NK-92 (cell line): Measurements from ENCODE around the gene OVCA2.

Experiments
- DNase-seq: peaks from one replicate; lab custom pipeline; 2025; ENCODE audit not compliant: unreplicated experiment; lab: John Stamatoyannopoulos, UW

Gene OVCA2

GRCh38 chr17:2041561-2042389, at the start of gene OVCA2:
TSS of gene OVCA2 (plus strand) at chr17:2042022. CDS start at chr17:2042048, 26 bp downstream.
- DNase-seq, result peak; percentile 64

GRCh38 chr17:1992541-1992940, 49.3 kb upstream of the OVCA2 start:
- DNase-seq, result no peak

GRCh38 chr17:1994707-1995106, 47.1 kb upstream of the OVCA2 start:
- DNase-seq, result no peak

- DNase-seq, result no peak
These were observed 46.4 kb upstream of the OVCA2 start for GRCh38 chr17:1995321-1995892.

DNA sequence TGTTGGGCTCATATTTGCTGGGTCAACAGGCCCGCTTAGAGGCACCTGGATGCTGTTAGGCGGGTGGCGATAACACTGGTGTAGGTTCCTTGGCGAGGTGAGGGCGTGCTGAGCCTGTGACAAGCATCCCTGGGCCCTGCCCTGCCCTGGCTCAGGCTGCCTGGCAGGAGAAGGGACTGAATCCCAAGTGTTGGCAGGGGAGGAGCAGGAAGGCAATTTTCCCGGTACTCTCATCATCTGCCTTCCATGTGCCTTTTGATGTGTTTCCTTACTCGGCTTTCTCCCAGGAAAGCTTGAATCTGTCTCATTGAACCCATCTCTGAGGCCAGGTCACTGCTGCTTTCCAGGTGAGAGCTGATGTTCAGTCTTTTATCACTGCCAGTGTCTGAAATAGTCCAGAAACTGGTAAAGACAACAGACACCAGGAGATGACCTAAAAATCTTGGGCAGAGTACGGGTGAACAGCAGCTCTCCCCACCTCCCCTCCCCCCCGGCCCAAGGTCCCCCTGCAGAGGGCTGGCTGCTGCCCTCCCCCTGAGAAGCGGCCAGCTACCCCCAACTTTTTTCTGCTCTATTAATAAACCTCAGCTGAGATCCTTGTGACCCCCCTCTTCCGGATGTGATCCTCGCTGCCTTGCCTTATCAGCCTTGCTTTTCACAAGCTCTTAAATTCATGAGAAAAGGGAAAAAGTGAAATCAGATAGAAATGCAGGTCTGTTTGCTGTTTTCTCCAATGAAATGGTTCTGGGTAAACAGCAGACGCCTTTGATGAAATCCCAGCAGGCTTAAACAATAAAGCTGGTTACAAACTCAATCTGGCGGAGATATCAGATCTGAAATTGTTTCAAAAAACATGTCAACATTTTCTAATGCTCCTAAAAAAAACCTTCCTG, 45.7 kb upstream of the OVCA2 start:
- DNase-seq, result no peak

GRCh38 chr17:1996800-1997288, 45.0 kb upstream of the OVCA2 start:
- DNase-seq, result no peak

- DNase-seq, result no peak
These were observed 44.4 kb upstream of the OVCA2 start for GRCh38 chr17:1997289-1997926.

- DNase-seq, result no peak
These were observed 43.7 kb upstream of the OVCA2 start for GRCh38 chr17:1997927-1998742.

GRCh38 chr17:1999557-2000251, 42.1 kb upstream of the OVCA2 start:
- DNase-seq, result no peak

- no peak for DNase-seq
These were observed 39.0 kb upstream of the OVCA2 start for GRCh38 chr17:2002767-2003329.

DNA sequence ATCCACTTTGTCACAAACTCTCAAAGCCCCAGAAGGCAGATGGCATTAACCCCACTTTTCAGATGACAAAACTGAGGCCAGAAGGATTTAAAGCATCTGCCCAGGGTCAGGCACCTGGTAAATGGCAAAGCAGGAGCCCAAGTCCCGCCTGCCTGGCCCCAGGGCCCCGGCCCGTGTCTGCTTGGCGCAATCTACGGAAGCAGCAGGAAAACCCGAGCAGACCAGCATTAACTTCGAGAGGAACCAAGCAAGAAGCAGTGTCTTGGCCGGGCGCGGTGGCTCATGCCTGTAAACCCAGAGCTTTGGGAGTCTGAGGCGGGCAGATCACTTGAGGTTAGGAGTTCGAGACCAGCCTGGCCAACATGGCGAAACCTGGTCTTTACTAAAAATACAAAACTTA, 38.3 kb upstream of the OVCA2 start:
- DNase-seq, result no peak

GRCh38 chr17:2004435-2004952, 37.3 kb upstream of the OVCA2 start:
- DNase-seq, result no peak

DNA sequence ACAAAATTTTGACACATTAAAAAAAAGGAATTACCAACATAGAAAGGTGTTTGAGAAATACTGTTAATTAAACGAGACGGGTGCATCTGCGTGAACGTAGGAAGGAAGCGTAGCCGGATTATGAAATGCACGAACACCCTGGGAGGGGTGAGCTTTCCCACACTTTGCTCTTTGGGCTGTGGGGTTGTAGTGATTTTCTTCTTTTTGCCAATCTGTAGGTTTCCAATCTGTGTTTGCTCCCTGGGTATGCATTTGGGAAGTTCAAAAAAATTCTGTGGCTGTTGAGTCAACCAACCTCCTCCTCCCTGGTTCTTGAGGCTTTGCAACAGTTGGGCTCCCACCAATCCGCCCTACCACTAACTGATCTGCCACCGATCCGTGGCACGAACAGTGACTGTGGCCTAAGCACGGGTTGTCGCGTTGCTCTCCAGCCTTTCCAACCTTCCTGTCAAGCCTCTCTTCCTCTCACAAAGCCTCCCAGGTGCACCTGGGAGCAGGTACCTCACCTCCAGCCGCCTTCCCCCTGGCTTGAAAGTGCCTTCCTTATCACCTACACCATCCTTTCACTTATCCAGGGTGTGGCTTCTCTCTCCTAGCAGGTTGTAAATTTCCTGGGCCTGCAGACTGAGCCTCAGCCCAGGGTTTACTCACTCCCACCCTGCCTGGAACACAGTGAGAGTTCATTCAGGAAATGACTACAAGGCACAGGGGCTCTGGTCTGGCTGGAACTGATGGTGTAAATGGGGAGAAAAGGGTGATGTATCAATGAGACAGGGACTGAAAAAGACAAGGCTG, 33.3 kb upstream of the OVCA2 start:
- DNase-seq, result no peak

DNA sequence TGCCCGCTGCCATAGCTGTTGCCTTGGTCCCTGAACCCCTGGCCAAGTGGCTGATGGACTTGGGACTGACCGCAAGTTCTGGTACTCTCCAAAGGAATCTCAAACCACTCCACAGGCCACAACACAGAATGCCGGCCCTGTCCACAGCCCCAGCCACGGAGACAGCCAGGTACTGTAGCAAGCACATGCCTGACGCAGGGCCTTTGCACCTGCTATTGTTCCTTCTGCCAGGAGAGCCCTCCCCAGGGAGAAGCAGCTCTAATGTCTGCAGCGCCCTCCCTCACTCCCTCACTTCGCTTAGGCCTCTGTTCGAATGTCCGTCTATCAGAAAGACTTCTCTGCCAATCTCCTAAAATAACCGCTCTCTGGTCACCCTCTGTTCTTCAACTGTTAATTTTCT, 32.1 kb upstream of the OVCA2 start:
- no peak for DNase-seq

DNA sequence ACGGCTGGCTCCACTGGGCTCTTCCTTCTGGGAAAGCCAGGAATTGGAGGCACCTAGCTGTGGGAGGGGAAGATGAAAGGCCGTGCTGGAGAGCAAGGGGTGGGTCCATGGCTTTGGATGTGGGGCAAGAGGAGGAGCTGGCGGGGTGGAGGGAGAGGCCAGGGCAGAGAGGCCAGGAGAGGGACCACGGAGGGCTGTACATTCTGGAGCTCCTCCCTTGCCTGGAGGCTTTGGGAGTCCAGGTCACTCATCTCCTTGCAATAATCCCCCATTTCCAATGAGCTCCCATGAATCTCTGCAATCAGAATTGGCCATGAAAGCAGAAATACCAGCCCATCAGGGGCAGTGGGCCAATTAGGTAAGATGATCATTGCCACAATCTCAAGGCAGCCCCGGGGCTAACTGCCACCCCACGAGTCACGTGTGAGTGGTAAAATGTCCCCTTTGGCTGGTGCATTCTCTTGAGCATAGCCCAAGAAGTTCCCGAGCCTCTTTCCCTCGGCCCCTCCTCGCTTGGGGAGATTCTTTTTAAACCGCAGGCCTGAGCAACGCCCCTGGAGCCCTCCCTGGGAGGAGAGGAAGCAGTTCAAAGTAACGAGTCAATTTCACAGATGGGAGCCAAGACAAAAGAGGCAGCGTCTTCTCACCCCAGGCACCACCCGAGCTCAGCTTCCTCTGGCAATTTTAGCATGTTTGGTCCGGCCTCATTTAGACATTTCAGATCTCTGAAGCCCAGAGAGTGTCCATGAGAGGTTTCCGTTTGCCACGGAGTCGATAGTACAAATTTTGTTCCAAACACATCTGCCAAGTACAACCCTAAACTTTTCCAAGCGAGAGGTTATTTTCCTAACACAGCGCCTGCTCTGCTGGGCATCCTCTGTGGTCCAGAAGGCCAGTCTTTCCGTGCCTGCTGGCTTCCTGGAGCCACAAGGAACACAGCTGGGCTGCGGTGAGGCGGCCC, 30.1 kb upstream of the OVCA2 start:
- DNase-seq, result no peak

- no peak for DNase-seq
These were observed 29.3 kb upstream of the OVCA2 start for GRCh38 chr17:2012499-2012898.
